GM18909 (cell line): ENCODE data around the gene LAG3.
"Not testable (repeated sequence)": the region's sequence is repeated elsewhere in the genome, so short reads cannot be mapped to it uniquely, and the experiment has no call there.

Source experiments
- ATAC-seq: cut with Tn5 transposase; IDR thresholded peaks from one replicate; pipeline ENCODE4 v1.9.1; 2021; ENCODE audit warnings: mild to moderate bottlenecking; ENCODE audit not compliant: unreplicated experiment, poor library complexity

Gene LAG3

GRCh38 chr12:6772331-6772695 is at the start of gene LAG3:
Gene LAG3 (plus strand): TSS chr12:6772520. CDS start chr12:6772853, 333 bp downstream.
- no peak for ATAC-seq

GRCh38 chr12:6722863-6723262 is 49.5 kb upstream of the LAG3 start:
- no peak for ATAC-seq

- ATAC-seq = peak; percentile 94
These were observed 48.5 kb upstream of the LAG3 start, which contains the start of gene COPS7A for GRCh38 chr12:6723607-6724408. Gene COPS7A (plus strand): TSS chr12:6724046. CDS start chr12:6724657, 611 bp downstream.

- peak; percentile 24 for ATAC-seq
These were observed 47.9 kb upstream of the LAG3 start for GRCh38 chr12:6724409-6724797.

GRCh38 chr12:6725350-6725749 is 47.0 kb upstream of the LAG3 start:
- no peak for ATAC-seq

GRCh38 chr12:6729186-6729585 is 43.1 kb upstream of the LAG3 start:
- no peak for ATAC-seq

- no peak for ATAC-seq
These were observed 42.2 kb upstream of the LAG3 start for GRCh38 chr12:6730169-6730568.

- no peak for ATAC-seq
These were observed 37.6 kb upstream of the LAG3 start for GRCh38 chr12:6734506-6735387.

GRCh38 chr12:6735448-6736191 is 36.7 kb upstream of the LAG3 start:
- ATAC-seq = no peak

- no peak for ATAC-seq
These were observed 35.6 kb upstream of the LAG3 start for GRCh38 chr12:6736754-6737153.

- not testable (repeated sequence) for ATAC-seq
These were observed 30.2 kb upstream of the LAG3 start for GRCh38 chr12:6742080-6742479.

GRCh38 chr12:6742834-6743233 is 29.5 kb upstream of the LAG3 start:
- ATAC-seq = no peak

- not testable (repeated sequence) for ATAC-seq
These were observed 29.0 kb upstream of the LAG3 start for GRCh38 chr12:6743300-6743699.

- no peak for ATAC-seq
These were observed 26.4 kb upstream of the LAG3 start for GRCh38 chr12:6745741-6746525.

- ATAC-seq = no peak
These were observed 25.1 kb upstream of the LAG3 start for GRCh38 chr12:6747216-6747615.

- ATAC-seq = no peak
These were observed 23.6 kb upstream of the LAG3 start for GRCh38 chr12:6748761-6749160.

GRCh38 chr12:6750506-6750905 is 21.8 kb upstream of the LAG3 start:
- ATAC-seq = no peak

- no peak for ATAC-seq
These were observed 20.6 kb upstream of the LAG3 start for GRCh38 chr12:6751767-6752166.

- ATAC-seq = no peak
These were observed 20.0 kb upstream of the LAG3 start for GRCh38 chr12:6752167-6752920.
